GM23338 (cell line): ENCODE measurements around the gene GIGYF2.

Source experiments
- CREB1 ChIP-seq: fragments of 250-450 bp; sonication (Bioruptor Pico); IDR thresholded peaks from 2 replicates; pipeline ENCODE4 v1.5.0; 2020; ENCODE audit warnings: low read depth, mild to moderate bottlenecking, moderate library complexity
- CTCF ChIP-seq, 2 experiments: fragments of 200-600 bp in 1 of 2; sonication (generic) in 1 of 2; conservative IDR thresholded peaks; 2 replicates each; pipeline versions ENCODE4 v1.5.1 to v1.6.1; 2016 to 2017; ENCODE audit warnings: antibody characterized with exemption in 2 of 2, low read depth in 2 of 2, mild to moderate bottlenecking in 2 of 2, moderate library complexity in 1 of 2
- EZH2 ChIP-seq: fragments of 200-600 bp; sonication (generic); IDR thresholded peaks from one replicate; pipeline ENCODE4 v1.8.0; 2017; ENCODE audit warnings: antibody characterized with exemption, mild to moderate bottlenecking, low read depth; ENCODE audit not compliant: unreplicated experiment
- EZH2phosphoT487 ChIP-seq: fragments of 200-600 bp; sonication (generic); IDR thresholded peaks from one replicate; pipeline ENCODE4 v1.8.1; 2018; ENCODE audit warnings: antibody characterized with exemption; ENCODE audit not compliant: unreplicated experiment
- JUNB ChIP-seq: IDR thresholded peaks from one replicate; pipeline ENCODE4 v1.6.1; 2016; ENCODE audit warnings: antibody characterized with exemption; ENCODE audit not compliant: unreplicated experiment
- NANOG ChIP-seq: IDR thresholded peaks from 2 replicates; pipeline ENCODE4 v1.6.1; 2016; ENCODE audit warnings: antibody characterized with exemption, borderline replicate concordance
- POLR2AphosphoS5 ChIP-seq: IDR thresholded peaks from 2 replicates; pipeline ENCODE4 v1.6.1; 2016; ENCODE audit warnings: antibody characterized with exemption, low read depth
- STAT1 ChIP-seq: IDR thresholded peaks from one replicate; pipeline ENCODE4 v1.6.1; 2016; ENCODE audit warnings: antibody characterized with exemption; ENCODE audit not compliant: unreplicated experiment
- ZNF114 ChIP-seq: fragments of 250-450 bp; sonication (Bioruptor Pico); IDR thresholded peaks from 2 replicates; pipeline ENCODE4 v1.5.0; 2020; ENCODE audit warnings: mild to moderate bottlenecking, moderate library complexity
- ZNF331 ChIP-seq: fragments of 250-450 bp; sonication (Bioruptor Pico); IDR thresholded peaks from 2 replicates; pipeline ENCODE4 v1.5.0; 2020; ENCODE audit warnings: low read depth, mild to moderate bottlenecking, moderate library complexity
- TF ChIP-seq, protein P1 (sequence below): IDR thresholded peaks from one replicate; pipeline ENCODE4 v1.6.1; 2018; ENCODE audit warnings: antibody characterized with exemption; ENCODE audit not compliant: unreplicated experiment
- TF ChIP-seq, protein P2 (sequence below): fragments of 250-450 bp; sonication (Bioruptor Pico); IDR thresholded peaks from 2 replicates; pipeline ENCODE4 v1.5.0; 2020; ENCODE audit warnings: mild to moderate bottlenecking, moderate library complexity
- TF ChIP-seq, protein P3 (sequence below): IDR thresholded peaks from 2 replicates; pipeline ENCODE4 v1.6.1; 2016; ENCODE audit warnings: antibody characterized with exemption

DNA sequence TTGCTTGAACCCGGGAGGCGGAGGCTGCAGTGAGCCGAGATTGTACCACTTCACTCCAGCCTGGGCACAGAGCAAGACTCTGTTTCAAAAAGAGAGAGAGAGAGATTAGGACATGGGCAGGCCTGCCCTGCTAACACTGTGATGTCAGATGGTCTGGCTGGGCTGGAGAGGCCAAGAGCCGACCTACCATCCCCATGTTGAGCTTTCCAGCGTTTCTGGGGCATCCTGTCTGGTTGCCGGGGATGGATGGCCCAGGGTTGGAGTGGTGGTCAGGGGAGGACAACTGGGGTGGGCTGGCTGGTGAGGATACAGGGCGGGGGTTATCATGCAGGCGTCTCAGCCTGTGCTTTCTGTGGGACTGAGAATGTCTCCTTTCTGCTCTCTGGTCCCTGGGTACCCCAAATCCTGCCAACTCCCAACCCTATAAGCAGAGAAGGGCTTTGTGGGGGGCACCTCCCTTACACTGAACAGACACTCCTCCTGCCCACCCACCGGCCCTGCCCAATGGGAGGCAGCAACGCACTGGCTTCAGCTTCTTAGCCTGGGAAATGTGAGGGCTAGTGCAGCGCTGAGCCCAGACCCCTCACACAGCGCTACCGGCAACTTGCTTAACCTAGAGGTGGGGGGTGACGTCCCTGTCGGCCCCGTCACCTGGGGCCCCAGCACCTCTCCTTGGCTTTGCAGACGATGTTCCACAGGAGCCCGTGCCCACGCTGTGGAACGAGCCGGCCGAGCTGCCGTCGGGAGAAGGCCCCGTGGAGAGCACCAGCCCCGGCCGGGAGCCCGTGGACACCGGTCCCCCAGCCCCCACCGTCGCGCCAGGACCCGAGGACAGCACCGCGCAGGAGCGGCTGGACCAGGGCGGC lies 178.4 kb downstream of the GIGYF2 start:
- peak in 1 of 2 experiments; percentile 59; a peak in 2 of 4 replicates for TF ChIP-seq CTCF (conservative IDR thresholded peaks at IDR 0.05; ENCODE audit: low read depth in 2 of 2)
- no peak for TF ChIP-seq POLR2AphosphoS5
- TF ChIP-seq CREB1 (CRISPR knock-in tag), result no peak
- TF ChIP-seq, protein P1, sequence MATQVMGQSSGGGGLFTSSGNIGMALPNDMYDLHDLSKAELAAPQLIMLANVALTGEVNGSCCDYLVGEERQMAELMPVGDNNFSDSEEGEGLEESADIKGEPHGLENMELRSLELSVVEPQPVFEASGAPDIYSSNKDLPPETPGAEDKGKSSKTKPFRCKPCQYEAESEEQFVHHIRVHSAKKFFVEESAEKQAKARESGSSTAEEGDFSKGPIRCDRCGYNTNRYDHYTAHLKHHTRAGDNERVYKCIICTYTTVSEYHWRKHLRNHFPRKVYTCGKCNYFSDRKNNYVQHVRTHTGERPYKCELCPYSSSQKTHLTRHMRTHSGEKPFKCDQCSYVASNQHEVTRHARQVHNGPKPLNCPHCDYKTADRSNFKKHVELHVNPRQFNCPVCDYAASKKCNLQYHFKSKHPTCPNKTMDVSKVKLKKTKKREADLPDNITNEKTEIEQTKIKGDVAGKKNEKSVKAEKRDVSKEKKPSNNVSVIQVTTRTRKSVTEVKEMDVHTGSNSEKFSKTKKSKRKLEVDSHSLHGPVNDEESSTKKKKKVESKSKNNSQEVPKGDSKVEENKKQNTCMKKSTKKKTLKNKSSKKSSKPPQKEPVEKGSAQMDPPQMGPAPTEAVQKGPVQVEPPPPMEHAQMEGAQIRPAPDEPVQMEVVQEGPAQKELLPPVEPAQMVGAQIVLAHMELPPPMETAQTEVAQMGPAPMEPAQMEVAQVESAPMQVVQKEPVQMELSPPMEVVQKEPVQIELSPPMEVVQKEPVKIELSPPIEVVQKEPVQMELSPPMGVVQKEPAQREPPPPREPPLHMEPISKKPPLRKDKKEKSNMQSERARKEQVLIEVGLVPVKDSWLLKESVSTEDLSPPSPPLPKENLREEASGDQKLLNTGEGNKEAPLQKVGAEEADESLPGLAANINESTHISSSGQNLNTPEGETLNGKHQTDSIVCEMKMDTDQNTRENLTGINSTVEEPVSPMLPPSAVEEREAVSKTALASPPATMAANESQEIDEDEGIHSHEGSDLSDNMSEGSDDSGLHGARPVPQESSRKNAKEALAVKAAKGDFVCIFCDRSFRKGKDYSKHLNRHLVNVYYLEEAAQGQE, result no peak
- no peak for TF ChIP-seq EZH2phosphoT487
- TF ChIP-seq EZH2, result no peak
- TF ChIP-seq NANOG, result no peak
- TF ChIP-seq JUNB, result no peak
- TF ChIP-seq, protein P2, sequence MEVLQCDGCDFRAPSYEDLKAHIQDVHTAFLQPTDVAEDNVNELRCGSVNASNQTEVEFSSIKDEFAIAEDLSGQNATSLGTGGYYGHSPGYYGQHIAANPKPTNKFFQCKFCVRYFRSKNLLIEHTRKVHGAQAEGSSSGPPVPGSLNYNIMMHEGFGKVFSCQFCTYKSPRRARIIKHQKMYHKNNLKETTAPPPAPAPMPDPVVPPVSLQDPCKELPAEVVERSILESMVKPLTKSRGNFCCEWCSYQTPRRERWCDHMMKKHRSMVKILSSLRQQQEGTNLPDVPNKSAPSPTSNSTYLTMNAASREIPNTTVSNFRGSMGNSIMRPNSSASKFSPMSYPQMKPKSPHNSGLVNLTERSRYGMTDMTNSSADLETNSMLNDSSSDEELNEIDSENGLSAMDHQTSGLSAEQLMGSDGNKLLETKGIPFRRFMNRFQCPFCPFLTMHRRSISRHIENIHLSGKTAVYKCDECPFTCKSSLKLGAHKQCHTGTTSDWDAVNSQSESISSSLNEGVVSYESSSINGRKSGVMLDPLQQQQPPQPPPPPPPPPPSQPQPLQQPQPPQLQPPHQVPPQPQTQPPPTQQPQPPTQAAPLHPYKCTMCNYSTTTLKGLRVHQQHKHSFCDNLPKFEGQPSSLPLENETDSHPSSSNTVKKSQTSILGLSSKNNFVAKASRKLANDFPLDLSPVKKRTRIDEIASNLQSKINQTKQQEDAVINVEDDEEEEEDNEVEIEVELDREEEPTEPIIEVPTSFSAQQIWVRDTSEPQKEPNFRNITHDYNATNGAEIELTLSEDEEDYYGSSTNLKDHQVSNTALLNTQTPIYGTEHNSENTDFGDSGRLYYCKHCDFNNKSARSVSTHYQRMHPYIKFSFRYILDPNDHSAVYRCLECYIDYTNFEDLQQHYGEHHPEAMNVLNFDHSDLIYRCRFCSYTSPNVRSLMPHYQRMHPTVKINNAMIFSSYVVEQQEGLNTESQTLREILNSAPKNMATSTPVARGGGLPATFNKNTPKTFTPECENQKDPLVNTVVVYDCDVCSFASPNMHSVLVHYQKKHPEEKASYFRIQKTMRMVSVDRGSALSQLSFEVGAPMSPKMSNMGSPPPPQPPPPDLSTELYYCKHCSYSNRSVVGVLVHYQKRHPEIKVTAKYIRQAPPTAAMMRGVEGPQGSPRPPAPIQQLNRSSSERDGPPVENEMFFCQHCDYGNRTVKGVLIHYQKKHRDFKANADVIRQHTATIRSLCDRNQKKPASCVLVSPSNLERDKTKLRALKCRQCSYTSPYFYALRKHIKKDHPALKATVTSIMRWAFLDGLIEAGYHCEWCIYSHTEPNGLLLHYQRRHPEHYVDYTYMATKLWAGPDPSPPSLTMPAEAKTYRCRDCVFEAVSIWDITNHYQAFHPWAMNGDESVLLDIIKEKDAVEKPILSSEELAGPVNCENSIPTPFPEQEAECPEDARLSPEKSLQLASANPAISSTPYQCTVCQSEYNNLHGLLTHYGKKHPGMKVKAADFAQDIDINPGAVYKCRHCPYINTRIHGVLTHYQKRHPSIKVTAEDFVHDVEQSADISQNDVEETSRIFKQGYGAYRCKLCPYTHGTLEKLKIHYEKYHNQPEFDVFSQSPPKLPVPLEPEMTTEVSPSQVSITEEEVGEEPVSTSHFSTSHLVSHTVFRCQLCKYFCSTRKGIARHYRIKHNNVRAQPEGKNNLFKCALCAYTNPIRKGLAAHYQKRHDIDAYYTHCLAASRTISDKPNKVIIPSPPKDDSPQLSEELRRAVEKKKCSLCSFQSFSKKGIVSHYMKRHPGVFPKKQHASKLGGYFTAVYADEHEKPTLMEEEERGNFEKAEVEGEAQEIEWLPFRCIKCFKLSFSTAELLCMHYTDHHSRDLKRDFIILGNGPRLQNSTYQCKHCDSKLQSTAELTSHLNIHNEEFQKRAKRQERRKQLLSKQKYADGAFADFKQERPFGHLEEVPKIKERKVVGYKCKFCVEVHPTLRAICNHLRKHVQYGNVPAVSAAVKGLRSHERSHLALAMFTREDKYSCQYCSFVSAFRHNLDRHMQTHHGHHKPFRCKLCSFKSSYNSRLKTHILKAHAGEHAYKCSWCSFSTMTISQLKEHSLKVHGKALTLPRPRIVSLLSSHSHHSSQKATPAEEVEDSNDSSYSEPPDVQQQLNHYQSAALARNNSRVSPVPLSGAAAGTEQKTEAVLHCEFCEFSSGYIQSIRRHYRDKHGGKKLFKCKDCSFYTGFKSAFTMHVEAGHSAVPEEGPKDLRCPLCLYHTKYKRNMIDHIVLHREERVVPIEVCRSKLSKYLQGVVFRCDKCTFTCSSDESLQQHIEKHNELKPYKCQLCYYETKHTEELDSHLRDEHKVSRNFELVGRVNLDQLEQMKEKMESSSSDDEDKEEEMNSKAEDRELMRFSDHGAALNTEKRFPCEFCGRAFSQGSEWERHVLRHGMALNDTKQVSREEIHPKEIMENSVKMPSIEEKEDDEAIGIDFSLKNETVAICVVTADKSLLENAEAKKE (CRISPR knock-in tag), result no peak
- no peak for TF ChIP-seq ZNF331 (CRISPR knock-in tag)
- no peak for TF ChIP-seq STAT1
- no peak for TF ChIP-seq ZNF114 (CRISPR knock-in tag)
- TF ChIP-seq, protein P3, sequence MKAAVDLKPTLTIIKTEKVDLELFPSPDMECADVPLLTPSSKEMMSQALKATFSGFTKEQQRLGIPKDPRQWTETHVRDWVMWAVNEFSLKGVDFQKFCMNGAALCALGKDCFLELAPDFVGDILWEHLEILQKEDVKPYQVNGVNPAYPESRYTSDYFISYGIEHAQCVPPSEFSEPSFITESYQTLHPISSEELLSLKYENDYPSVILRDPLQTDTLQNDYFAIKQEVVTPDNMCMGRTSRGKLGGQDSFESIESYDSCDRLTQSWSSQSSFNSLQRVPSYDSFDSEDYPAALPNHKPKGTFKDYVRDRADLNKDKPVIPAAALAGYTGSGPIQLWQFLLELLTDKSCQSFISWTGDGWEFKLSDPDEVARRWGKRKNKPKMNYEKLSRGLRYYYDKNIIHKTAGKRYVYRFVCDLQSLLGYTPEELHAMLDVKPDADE, result no peak
